ENCODE results near the gene RNF214.
"Not testable (repeated sequence)": the region's sequence is repeated elsewhere in the genome, so short reads cannot be mapped to it uniquely, and the experiment has no call there.

The RNF214 gene

DNA sequence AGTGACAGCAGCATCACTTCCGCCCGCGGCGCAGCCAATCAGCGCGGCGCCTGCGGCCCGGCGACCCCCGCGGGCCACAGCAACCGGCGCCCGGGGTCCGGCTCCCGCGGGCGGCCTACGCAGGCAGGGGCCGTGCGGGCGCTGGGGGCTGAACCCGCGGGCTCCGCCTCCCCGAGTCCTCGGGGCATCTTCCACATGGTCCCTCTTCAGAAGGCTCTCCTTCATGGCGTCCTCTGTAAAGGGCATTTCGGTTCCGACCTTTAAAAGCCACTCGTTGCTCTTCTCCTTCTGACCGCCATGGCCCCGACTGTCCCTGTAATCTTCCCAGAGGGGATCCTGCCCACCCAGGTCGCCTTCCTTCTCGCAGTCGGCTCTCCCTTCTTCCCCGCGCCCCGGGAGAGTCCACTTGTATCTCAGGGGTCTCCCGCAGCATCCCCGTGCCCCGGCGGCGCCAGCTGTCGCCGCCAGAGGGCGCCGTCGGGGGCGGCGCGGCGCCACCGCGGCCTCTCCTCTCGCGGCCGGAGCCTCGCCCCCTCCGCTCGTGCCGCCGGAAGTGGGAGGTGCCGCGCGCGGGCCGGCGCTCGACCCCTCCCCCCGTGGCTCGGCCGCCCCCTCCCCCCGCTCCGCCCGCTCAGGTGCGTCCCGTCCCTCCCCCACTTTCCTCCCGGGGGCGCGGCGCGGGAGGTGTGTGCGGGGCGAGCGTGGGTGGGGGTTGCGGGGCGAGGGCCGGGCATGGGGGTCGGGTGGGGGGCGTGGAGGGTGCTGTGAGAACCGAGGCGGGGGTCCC, at the start of gene RNF214:
Gene RNF214, plus strand, starts transcription at position 580 of the 787 bp plus-strand sequence. CDS start 1,602 bp downstream, outside the sequence.
- peak; percentile 29 for DNase-seq (ENCODE audit: low read depth)

DNA sequence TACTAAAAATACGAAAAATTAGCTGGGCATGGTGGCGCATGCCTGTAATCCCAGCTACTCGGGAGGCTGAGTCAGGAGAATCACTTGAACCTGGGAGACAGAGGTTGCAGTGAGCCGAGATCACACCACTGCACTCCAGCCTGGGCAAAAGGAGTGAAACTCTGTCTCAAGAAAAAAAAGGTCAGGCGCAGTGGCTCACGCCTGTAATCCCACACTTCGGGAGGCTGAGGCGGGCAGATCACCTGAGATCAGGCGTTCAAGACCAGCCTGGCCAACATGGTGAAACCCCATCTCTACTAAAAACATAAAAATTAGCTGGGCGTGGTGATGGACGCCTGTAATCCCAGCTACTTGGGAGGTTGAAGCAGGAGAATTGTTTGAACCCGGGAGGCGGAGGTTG, 49.3 kb upstream of the RNF214 start:
- not testable (repeated sequence) for DNase-seq (ENCODE audit: low read depth)

- DNase-seq (ENCODE audit: low read depth): no peak
These were observed 48.6 kb upstream of the RNF214 start for GRCh38 chr11:117183724-117184349.

DNA sequence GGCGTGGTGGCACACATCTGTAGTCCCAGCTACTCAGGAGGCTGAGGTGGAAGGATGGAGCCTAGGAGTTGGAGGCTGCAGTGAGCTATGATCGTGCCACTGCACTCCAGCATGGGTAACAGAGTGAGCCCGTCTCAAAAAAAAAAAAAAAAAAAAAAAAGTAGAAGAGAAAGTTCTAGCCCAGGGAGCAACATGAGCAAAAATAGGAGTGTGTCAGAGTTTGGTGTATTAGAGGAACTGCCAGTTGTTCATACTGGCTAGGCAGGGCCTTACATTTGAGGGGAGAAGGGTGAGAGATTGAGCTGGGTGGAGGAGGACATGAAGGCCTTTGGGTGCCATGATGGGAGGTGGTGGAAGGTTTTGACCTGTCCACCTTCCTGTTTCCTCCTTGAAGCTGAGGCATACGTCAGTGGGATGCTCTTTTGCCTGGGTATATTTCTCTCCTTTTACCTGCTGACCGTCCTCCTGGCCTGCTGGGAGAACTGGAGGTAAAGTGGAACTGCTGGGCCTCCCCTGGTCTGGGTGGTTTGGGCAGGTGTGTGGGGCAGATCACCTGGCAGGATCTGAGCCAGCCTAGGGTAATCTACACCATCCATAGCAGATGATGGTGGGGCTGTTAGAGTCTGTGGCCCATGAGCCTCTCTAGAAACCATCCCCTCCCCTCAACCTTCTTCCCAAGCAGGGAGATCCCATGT, 46.6 kb upstream of the RNF214 start:
- DNase-seq (ENCODE audit: low read depth): no peak

DNA sequence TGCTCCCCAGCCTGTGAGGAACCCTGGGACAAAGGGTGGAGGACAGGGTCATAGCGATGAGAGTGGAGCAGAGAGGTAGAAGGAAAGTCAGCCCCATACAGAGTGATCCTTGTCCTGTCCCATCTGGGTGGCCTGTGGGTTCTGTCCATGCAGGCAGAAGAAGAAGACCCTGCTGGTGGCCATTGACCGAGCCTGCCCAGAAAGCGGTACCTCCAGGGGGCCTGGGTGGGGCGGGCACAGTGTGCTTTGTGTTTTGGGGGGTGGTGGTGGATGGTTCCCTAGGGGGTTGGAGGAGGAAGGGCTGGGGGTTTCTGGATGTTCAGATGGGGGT, 46.1 kb upstream of the RNF214 start:
- no peak for DNase-seq (ENCODE audit: low read depth)

DNA sequence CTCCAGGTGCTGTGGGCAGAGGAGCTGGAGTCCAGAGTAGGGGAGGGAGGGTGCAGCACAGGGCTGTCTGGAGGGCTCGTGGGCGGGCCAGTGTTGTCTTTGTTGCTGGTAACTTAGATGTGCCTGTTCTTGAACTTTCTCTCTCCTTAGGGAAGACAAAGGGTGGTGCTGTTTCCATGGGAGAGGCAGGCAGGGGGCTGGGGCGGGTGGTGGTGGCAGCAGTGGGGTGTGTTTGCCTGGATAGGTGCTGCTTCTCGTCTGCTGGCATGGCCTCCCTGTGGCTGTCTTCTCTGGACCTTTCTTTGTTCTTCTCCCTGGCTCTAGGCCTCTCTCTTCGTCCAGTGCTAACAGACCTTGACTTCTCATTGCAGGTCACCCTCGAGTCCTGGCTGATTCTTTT, 45.5 kb upstream of the RNF214 start:
- DNase-seq (ENCODE audit: low read depth): no peak

DNA sequence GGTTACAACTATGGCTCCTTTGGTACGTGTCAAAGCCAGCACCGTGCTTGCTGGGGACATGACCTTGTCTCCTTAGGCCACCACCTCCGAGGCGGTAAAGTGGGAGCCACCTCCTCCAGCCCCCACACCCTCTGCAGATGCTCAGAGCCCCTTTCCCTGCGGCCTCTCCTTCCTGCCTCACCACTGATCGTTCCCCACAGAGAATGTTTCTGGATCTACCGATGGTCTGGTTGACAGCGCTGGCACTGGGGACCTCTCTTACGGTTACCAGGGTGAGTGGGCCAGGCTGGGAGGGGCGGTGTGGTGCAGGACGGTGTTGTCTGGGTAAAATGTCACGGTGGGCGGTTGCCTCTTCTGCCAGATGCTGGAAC, 45.1 kb upstream of the RNF214 start:
- no peak for DNase-seq (ENCODE audit: low read depth)

GRCh38 chr11:117187799-117188481, 44.5 kb upstream of the RNF214 start:
- no peak for DNase-seq (ENCODE audit: low read depth)

DNA sequence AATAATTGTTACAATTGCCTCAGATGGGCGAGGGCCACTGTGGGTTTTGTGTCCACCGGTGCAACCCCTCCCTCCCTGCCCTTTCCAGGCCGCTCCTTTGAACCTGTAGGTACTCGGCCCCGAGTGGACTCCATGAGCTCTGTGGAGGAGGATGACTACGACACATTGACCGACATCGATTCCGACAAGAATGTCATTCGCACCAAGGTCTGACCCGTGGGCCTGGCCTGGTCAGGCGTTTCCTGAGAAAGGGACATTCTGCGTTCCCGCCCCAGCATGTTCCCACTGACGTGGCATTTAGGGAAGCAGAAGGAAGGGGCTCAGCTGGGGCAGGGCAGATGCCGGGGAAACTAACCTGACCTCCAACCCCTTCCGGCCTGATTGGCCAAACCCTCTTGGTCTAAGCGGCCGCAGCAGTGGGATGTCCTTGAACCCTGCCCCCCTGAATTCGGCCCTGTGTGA, 43.8 kb upstream of the RNF214 start:
- no peak for DNase-seq (ENCODE audit: low read depth)

- no peak for DNase-seq (ENCODE audit: low read depth)
These were observed 43.1 kb upstream of the RNF214 start for GRCh38 chr11:117189191-117189940.

GRCh38 chr11:117189941-117190544, 42.4 kb upstream of the RNF214 start:
- no peak for DNase-seq (ENCODE audit: low read depth)

DNA sequence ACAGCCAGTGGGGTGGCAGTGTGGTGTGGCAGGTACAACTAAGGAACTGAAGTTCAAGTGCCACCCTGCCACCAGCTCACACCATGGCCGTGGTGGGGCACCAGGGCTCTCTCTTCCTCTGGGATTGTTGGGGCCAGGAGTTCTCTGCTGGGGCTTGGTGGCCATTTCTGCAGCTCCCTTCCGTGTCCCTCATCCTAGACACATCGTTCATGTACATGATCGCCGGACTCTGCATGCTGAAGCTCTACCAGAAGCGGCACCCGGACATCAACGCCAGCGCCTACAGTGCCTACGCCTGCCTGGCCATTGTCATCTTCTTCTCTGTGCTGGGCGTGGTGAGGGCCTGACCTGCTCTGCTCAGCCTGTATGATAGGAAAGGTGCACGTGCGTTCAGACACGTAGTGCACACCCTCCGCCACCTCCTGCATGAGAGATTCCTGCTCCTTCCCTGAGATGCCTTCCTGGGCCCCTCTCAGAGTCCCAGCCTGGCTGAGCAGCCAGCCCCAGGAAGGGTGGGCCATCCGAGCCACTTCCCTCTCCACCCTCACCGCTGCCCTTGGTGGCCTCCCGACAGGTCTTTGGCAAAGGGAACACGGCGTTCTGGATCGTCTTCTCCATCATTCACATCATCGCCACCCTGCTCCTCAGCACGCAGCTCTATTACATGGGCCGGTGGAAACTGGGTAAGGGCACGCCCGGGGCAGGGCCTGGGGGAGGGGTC, 40.6 kb upstream of the RNF214 start:
- DNase-seq (ENCODE audit: low read depth): no peak

DNA sequence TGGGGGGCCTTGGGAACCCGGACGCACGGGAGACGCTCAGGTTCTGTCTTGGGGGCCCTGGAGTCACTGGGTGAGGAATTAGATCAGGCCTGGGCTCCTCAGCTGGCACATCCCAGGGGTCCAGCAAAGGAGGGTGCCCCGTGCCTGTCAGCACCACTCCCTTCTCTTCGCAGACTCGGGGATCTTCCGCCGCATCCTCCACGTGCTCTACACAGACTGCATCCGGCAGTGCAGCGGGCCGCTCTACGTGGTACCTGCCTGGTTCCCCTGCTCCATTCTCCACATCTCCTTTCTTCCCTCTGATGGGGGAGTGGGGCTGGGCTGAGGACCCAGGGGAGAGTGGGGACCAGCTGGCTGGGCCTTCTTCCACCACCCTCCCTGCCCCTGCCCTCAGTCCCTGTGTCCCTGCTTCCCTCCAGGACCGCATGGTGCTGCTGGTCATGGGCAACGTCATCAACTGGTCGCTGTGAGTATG, 40.0 kb upstream of the RNF214 start:
- DNase-seq (ENCODE audit: low read depth): no peak

DNA sequence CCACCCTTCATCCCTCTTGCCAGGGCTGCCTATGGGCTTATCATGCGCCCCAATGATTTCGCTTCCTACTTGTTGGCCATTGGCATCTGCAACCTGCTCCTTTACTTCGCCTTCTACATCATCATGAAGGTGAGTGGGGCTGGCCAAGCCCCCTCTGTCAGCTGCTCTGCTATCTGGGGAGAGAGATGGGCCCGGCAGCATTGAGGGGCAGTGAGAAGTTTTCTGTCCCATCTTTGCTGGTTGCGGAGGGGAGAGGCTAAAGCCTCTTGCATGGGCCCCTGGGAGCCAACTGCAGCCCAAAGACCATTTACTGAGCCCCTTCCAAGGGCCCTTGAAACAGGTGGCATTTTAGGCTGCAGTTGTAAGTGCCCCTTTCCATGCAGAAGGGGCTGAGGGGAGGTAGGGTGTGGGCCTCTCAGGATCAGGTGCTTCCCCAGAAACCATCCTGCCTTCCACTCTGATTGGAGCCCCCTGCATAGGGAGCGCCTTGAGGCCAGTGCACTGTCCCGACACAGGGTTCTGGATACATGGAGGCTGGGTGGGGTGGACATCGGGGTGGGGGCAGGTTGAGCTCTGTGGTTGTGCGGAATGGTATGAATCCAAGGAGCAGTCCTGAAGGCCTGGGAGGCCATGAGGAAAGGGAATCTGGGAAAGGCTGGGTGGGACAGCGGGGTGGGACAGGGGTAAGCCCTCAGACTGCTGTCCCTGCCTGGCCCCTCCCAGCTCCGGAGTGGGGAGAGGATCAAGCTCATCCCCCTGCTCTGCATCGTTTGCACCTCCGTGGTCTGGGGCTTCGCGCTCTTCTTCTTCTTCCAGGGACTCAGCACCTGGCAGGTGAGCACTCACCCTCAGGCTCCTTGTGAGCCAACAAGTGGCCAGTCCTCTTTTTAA, 39.1 kb upstream of the RNF214 start:
- DNase-seq (ENCODE audit: low read depth): no peak

DNA sequence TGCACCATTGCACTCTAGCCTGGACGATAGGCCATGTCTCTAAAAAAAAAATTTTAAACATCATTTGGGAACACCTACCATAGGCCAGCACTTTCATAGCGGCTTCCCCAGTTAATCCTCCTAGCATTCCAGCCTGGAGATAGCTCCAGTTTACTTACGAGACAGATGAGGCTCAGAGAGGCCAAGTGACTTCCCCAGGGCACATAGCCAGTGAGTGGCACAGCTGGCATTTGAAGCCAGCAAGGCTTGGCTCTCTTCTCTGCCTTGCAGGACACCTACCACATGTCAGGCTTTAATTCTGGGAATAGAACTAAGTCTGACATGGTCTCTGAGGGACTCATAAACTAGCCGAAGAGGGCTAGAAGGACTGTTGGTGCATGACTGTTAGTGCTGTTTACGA, 38.2 kb upstream of the RNF214 start:
- no peak for DNase-seq (ENCODE audit: low read depth)

- DNase-seq (ENCODE audit: low read depth): no peak
These were observed 37.2 kb upstream of the RNF214 start for GRCh38 chr11:117195258-117195657.

DNA sequence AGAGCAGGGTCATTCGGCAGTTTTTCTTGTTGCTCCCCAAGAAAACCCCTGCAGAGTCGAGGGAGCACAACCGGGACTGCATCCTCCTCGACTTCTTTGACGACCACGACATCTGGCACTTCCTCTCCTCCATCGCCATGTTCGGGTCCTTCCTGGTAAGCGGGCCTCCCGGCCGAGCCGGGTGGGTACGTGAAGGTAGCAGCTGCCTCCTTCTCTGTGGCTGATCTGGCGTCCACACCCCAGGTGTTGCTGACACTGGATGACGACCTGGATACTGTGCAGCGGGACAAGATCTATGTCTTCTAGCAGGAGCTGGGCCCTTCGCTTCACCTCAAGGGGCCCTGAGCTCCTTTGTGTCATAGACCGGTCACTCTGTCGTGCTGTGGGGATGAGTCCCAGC, 36.7 kb upstream of the RNF214 start:
- DNase-seq (ENCODE audit: low read depth): no peak

DNA sequence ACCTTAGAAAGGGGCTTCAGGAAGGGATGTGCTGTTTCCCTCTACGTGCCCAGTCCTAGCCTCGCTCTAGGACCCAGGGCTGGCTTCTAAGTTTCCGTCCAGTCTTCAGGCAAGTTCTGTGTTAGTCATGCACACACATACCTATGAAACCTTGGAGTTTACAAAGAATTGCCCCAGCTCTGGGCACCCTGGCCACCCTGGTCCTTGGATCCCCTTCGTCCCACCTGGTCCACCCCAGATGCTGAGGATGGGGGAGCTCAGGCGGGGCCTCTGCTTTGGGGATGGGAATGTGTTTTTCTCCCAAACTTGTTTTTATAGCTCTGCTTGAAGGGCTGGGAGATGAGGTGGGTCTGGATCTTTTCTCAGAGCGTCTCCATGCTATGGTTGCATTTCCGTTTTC, 35.5 kb upstream of the RNF214 start:
- no peak for DNase-seq (ENCODE audit: low read depth)
